Upper lobe of left lung (tissue), 6 donors: ENCODE data around the gene LARGE1. TPM values are rescaled to one million over a fixed set of nuclear protein-coding genes. Genes with fewer than 3 reads are reported as not detected.

Source experiments
- ATAC-seq, 2 donors: fragments of 200-7000 bp; cut with Tn5 transposase; one replicate each; pipeline ENCODE4 v1.9.1; 2022; ENCODE audit warnings: mild to moderate bottlenecking in 2 of 2, moderate library complexity in 2 of 2; ENCODE audit not compliant: low FRiP score in 2 of 2
- DNase-seq, 2 donors: peaks; one replicate each; pipeline ENCODE4 v3.0.0-alpha.2; 2019 to 2020
- H3K27ac ChIP-seq, 4 donors: fragments of 200-600 bp; sonication (generic); one replicate each; pipeline ENCODE4 v1.5.1; 2016 to 2019
- H3K27me3 ChIP-seq, 4 donors: fragments of 200-600 bp; sonication (generic); one replicate each; pipeline ENCODE4 v1.5.1; 2017 to 2019
- H3K36me3 ChIP-seq, 4 donors: fragments of 200-600 bp; sonication (generic); one replicate each; pipeline ENCODE4 v1.5.1; 2016 to 2019
- H3K4me1 ChIP-seq, 4 donors: fragments of 200-600 bp; sonication (generic); one replicate each; pipeline ENCODE4 v1.5.1; 2018 to 2019
- H3K4me3 ChIP-seq, 4 donors: fragments of 200-600 bp; sonication (generic); one replicate each; pipeline ENCODE4 v1.5.1; 2017 to 2019; ENCODE audit warnings: mild to moderate bottlenecking in 2 of 4, moderate library complexity in 1 of 4
- H3K9me3 ChIP-seq, 4 donors: fragments of 200-600 bp; sonication (generic); one replicate each; pipeline ENCODE4 v1.5.1; 2018 to 2019
- EP300 ChIP-seq, 4 donors: sonication (generic); formaldehyde crosslinking; IDR thresholded peaks; one replicate each; pipeline ENCODE4 v1.5.1; 2017; ENCODE audit warnings: antibody characterized with exemption in 4 of 4, control low read depth in 2 of 4
- POLR2A ChIP-seq, 4 donors: fragments of 450-650 bp; IDR thresholded peaks; one replicate each; pipeline ENCODE4 v1.5.1; 2016 to 2017; ENCODE audit warnings: antibody characterized with exemption in 4 of 4, mild to moderate bottlenecking in 2 of 4
- POLR2AphosphoS5 ChIP-seq, 2 donors: sonication (generic); formaldehyde crosslinking; IDR thresholded peaks; one replicate each; pipeline ENCODE4 v1.5.1; 2017; ENCODE audit warnings: antibody characterized with exemption in 2 of 2
- WGBS, 2 donors: methylation state at CpG; one replicate each; pipeline ENCODE4 v1.1.5; 2017 to 2018; 5-methylcytosine and 5-hydroxymethylcytosine counted together
- total RNA-seq, 6 donors: library from RNA; depleted of rRNA in 4 of 6; stranded (reverse); fragments of >200 nt in 4 of 6; gene quantifications; one replicate each; pipeline versions ENCODE4 v1.1.0 to v1.2.1, GENCODE V29; 2016 to 2021
- TF ChIP-seq, protein P1 (sequence below), 6 experiments: fragments of 450-650 bp in 4 of 6; fragments of 200-600 bp in 2 of 6; sonication (generic) in 2 of 6; IDR thresholded peaks; one replicate each; pipeline ENCODE4 v1.5.1; 2016 to 2019; ENCODE audit warnings: antibody characterized with exemption in 6 of 6
- donor health status: DM: no; HTN: no; CAD: no; lungs with moderate emphysema.
- donor health status: DM: no; HTN: yes; CAD: no; lungs with severe emphysema.

LARGE1 gene
- total RNA-seq, 6 donors from 2014 or later: 14.0 to 56.6 (median 25.3) TPM

DNA sequence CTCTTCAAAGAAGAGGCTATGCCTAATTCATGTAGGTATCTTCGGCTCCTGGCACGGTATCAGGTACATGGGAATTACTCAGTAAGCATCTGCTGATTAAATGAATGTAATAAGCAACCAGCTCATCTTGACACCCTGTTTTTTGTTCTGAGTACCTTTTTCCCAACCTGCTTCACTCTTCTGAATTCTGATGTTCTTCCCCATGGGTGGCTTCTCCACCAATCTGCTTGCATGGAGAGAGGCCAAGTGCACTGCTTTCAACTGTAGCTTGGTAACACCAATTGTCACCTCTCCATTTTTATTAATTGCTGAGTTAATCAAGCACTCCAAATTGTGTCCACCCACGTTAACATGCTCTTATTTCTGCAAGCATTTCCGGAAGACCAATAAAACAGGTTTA, 40.5 kb downstream of the LARGE1 start:
- H3K36me3 ChIP-seq: no peaks in the 10 kb centered on the region
- no peak overlapping the region for H3K4me3 ChIP-seq
- no peak for TF ChIP-seq EP300 (IDR thresholded peaks at IDR 0.05)
- TF ChIP-seq, protein P1, sequence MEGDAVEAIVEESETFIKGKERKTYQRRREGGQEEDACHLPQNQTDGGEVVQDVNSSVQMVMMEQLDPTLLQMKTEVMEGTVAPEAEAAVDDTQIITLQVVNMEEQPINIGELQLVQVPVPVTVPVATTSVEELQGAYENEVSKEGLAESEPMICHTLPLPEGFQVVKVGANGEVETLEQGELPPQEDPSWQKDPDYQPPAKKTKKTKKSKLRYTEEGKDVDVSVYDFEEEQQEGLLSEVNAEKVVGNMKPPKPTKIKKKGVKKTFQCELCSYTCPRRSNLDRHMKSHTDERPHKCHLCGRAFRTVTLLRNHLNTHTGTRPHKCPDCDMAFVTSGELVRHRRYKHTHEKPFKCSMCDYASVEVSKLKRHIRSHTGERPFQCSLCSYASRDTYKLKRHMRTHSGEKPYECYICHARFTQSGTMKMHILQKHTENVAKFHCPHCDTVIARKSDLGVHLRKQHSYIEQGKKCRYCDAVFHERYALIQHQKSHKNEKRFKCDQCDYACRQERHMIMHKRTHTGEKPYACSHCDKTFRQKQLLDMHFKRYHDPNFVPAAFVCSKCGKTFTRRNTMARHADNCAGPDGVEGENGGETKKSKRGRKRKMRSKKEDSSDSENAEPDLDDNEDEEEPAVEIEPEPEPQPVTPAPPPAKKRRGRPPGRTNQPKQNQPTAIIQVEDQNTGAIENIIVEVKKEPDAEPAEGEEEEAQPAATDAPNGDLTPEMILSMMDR (IDR thresholded peaks at IDR 0.05): no peak
- TF ChIP-seq POLR2AphosphoS5 (IDR thresholded peaks at IDR 0.05): no peak
- no peak for TF ChIP-seq POLR2A (IDR thresholded peaks at IDR 0.05)
- 80 to 90% methylated on average over 4 of the region's 4 CpGs for WGBS, 2 donors
- no peaks in the 10 kb centered on the region for H3K27me3 ChIP-seq
- H3K4me1 ChIP-seq: peaks cover 0 to 9% (median 5%) of the 10 kb centered on the region in 4 donors
- DNase-seq: no peak
- no peaks in the 10 kb centered on the region for H3K9me3 ChIP-seq
- H3K27ac ChIP-seq: no peak overlapping the region
- ATAC-seq: no peak

DNA sequence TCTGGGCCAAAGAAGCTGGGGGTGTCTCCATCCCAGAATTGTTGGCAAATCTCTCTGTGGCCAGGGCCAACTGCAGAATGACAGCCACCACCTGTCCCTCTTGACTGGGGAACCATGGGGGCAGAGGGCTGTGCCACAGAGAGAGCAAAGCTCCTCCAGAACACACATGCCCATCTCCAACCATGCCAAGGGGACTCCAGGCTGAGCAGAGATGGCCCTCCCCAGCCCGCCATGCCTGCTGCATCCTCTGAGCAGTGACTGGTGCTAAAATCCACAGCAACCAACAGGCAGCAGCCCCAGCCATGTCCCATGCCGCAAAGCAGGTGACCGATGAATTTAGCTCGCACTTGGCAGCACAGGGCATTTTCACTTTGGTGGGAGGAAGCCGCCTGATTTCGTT, 45.0 kb downstream of the LARGE1 start:
- H3K4me3 ChIP-seq: no peak overlapping the region
- no peaks in the 10 kb centered on the region for H3K36me3 ChIP-seq
- H3K27ac ChIP-seq: peak overlapping the region in 1 of 4 donors; percentile 17
- peaks cover 18 to 27% (median 19%) of the 10 kb centered on the region in 4 donors for H3K4me1 ChIP-seq
- ATAC-seq: peak in 1 of 2 donors; percentile 15
- TF ChIP-seq, protein P1 (IDR thresholded peaks at IDR 0.05): no peak
- TF ChIP-seq EP300 (IDR thresholded peaks at IDR 0.05) (no peak), POLR2A (IDR thresholded peaks at IDR 0.05) (no peak), POLR2AphosphoS5 (IDR thresholded peaks at IDR 0.05) (no peak)
- H3K9me3 ChIP-seq: no peaks in the 10 kb centered on the region
- peak in 1 of 2 donors; percentile 39 for DNase-seq
- 72 to 84% methylated on average over 5 to 6 of the region's 6 CpGs for WGBS, 2 donors
- no peaks in the 10 kb centered on the region for H3K27me3 ChIP-seq

DNA sequence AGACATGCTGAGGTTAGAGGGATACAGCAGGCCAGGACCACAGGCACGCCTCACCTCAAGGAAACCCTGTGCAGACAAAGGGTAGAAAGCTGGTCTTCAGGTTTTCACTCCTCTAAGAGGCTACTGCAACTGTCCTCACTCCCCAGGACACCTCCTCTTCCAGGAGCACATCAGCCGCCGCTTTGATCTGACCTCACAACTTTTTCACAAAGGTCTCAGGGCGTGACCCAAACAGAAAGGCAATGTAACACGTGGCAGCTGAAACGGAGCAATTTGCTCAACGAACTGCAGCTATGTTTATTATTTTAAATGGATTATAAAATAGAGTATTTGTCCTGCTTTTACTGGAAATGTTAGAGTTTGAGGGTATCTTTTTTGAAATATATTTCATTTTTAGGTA, 46.1 kb downstream of the LARGE1 start:
- Histone ChIP-seq H3K9me3 (no peaks in the 10 kb centered on the region), H3K4me1 (peaks cover 18 to 27% (median 19%) of the 10 kb centered on the region in 4 donors), H3K4me3 (no peak overlapping the region), H3K27ac (peak overlapping the region in 2 of 4 donors; percentile 63 to 69), H3K27me3 (no peaks in the 10 kb centered on the region), H3K36me3 (no peaks in the 10 kb centered on the region)
- TF ChIP-seq EP300 (IDR thresholded peaks at IDR 0.05) (no peak), POLR2A (IDR thresholded peaks at IDR 0.05) (no peak), POLR2AphosphoS5 (IDR thresholded peaks at IDR 0.05) (no peak)
- TF ChIP-seq, protein P1 (IDR thresholded peaks at IDR 0.05): no peak
- DNase-seq (no peak), ATAC-seq (no peak)
- WGBS, 2 donors: 78 to 90% methylated on average over 7 of the region's 7 CpGs

DNA sequence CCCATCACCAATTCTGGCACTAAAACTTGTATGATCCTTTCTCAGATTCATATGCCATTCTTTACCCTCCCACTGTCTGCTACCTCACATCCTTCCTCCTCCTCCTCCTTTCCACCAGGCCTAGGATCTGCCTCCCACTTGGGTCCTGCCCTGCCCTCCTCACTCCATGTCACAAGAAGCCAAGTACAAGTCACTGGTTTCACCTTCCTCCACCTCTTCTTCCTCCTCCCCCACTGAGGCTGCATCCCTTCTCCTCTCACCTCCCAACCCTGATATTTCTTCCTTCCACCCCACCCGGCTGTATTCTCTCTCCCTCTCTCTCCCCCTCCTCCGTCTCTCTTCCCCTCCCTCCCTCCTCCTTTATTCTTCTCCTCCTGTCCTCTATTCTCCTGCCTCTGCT, 46.6 kb downstream of the LARGE1 start:
- ATAC-seq (no peak), DNase-seq (no peak)
- Histone ChIP-seq H3K27me3 (no peaks in the 10 kb centered on the region), H3K4me1 (peaks cover 18 to 27% (median 19%) of the 10 kb centered on the region in 4 donors), H3K36me3 (no peaks in the 10 kb centered on the region), H3K27ac (peak overlapping the region; percentile 24 to 69 (median 55)), H3K4me3 (no peak overlapping the region), H3K9me3 (no peaks in the 10 kb centered on the region)
- TF ChIP-seq EP300 (IDR thresholded peaks at IDR 0.05) (no peak), POLR2A (IDR thresholded peaks at IDR 0.05) (no peak), POLR2AphosphoS5 (IDR thresholded peaks at IDR 0.05) (peak in 1 of 2 donors; percentile 8)
- TF ChIP-seq, protein P1 (IDR thresholded peaks at IDR 0.05): no peak
- WGBS, 2 donors: 64 to 84% methylated on average over 2 of the region's 2 CpGs

DNA sequence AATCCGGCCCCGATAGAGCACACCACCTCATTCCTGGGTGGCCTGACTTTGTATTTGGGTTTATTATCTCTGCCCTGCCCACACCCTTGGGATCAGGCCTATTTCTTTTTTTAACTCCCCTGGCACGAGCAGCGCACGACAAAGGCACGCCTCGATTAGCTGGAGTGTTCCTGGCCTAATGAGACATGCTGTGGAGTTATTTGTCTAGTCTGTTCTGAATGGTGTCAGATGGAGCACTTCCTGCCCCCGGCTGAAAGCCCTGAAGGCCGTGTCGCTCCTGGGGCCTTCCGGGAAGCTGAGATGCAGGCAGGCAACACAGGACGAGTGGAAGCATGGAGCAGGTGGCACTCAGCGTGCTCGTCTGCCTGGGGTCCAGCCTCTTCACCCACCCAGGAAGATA, 47.1 kb downstream of the LARGE1 start:
- Histone ChIP-seq H3K27me3 (no peaks in the 10 kb centered on the region), H3K27ac (peak overlapping the region; percentile 24 to 69 (median 55)), H3K4me3 (no peak overlapping the region), H3K36me3 (no peaks in the 10 kb centered on the region), H3K9me3 (no peaks in the 10 kb centered on the region), H3K4me1 (peaks cover 18 to 27% (median 19%) of the 10 kb centered on the region in 4 donors)
- ATAC-seq (peak; percentile 19 to 44), DNase-seq (peak in 1 of 2 donors; percentile 28)
- TF ChIP-seq, protein P1 (IDR thresholded peaks at IDR 0.05): no peak
- TF ChIP-seq POLR2A (IDR thresholded peaks at IDR 0.05): no peak
- TF ChIP-seq POLR2AphosphoS5 (IDR thresholded peaks at IDR 0.05): no peak
- no peak for TF ChIP-seq EP300 (IDR thresholded peaks at IDR 0.05)
- 40 to 41% methylated on average over 8 to 14 of the region's 14 CpGs for WGBS, 2 donors
